Posterior vena cava (tissue), 2 donors: ENCODE results near the gene ARHGEF38. TPM values are rescaled to one million over a fixed set of nuclear protein-coding genes. Genes with fewer than 3 reads are reported as not detected.

ENCODE experiments used
- DNase-seq: peaks from one replicate; pipeline ENCODE4 v3.0.0-alpha.2; 2020; ENCODE audit warnings: low spot score
- intact Hi-C, 2 donors: fragments of 100-400 bp; cut with DNase I; formaldehyde crosslinking; loops; one replicate each; pipeline versions ENCODE4 v1.14.1 to v1.14.2; 2022 to 2023
- total RNA-seq, 2 donors: library from RNA; stranded (reverse); fragmentation: NEBNext Ultra II Directional; extraction: Animal tissue kit (Norgen Biotek cat#: 25700); gene quantifications; one replicate each; pipeline ENCODE4 v1.2.1, GENCODE V29; 2021
- donor health status: DM: yes; HTN: yes; CAD: no.
- donor health status: DM: yes; HTN: yes; CAD: no.

Gene ARHGEF38
- total RNA-seq, 2 donors from 2014 or later = not detected

DNA sequence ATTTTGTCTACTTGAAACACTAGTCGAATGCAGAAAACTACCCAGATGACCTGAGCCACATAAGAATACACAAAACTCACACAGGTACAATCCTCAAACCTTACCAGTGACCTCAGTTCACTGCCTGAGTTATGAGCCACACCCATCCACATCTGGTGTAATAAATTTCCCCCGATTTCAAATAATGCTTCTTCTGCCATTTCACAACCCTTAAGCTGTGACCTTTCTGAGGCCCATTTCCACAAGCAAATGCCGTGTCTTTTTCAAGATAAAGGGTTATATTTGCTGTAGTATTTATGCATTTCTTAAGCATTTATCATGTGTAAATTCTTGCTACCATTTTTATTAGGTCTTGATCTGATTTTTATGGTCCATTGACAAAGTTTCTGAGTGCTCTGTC, 1.8 kb upstream of the ARHGEF38 start:
- intact Hi-C loops = no loop called here
- DNase-seq = no peak

DNA sequence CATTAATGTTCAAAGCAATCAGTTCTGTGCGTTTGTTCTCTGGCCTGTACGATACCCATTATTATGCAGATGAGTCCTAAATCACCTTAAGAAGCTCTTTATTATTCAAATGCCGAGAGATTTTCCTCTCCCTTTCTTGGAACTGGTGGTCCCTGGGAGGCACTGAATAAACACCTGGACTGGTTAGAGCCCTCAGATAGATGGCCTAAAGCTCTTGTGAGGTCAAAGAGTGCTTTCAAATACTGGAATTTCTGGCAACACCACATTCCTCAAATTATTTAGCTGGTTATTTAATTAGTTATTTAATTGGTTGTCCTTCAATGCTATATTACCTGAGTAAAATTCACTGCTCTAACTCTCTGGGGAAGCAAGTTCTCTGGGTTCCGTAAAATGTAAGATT, 3.0 kb downstream of the ARHGEF38 start:
- DNase-seq = no peak
- intact Hi-C loops = no loop called here

DNA sequence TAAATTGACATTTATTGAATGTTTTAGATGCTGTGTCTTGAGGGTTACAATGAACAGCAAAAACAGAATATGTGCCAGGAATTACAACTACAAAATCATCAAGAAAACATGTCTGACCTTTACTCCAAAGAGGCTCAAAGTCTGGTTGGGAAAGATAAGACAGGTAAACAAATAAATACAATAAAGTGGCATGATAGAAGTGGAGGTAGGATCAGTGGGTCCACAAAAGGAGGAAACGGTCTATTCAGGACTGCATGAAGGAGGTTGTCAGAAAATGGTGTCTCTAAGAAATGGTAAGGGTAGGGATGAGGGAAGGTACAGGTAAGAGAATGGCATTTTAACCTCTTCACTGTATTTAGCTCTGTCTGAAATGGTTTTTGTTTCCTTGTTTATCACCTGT, 3.8 kb downstream of the ARHGEF38 start:
- intact Hi-C loops = no loop called here
- DNase-seq = no peak

DNA sequence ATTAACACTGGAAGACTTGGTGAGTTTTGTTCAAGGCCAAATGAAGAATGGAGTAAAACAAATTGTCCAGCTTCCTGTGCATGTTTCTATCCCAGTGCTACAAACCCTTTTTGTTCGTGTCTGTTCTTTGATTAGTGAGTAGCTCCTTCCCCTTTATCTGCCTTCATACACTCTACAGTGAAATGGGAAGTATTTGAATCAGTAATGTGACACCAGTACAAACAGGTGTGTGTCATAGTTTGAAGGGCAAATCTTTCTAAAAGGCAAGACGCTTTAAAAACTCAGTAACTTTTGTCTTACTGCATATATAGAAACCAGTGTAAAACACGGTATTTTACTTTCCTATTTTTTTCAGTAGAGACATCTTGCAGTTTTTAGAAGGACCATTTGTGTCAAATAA, 5.9 kb downstream of the ARHGEF38 start:
- intact Hi-C loops = no loop called here
- DNase-seq = no peak

DNA sequence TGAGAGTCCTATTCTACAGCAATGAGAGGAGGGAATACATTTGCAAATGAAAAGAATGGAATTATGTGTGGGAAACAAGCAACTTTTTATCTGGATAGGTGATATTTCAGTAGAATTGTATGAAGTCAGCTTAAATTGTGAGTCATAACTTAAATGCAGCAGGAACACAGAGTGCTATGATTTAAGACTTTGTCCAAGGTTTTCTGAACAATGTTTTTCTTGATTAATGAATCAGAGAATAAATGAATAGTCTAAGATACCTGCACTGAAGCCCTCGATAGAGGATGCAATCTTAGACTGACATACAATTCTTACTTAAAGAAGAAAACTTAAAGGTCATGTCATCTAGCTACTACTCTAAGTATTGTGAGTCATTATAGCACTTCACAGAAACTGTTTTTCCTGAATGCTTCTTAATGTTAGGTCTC, 8.0 kb downstream of the ARHGEF38 start:
- intact Hi-C loops = no loop called here
- DNase-seq = no peak

DNA sequence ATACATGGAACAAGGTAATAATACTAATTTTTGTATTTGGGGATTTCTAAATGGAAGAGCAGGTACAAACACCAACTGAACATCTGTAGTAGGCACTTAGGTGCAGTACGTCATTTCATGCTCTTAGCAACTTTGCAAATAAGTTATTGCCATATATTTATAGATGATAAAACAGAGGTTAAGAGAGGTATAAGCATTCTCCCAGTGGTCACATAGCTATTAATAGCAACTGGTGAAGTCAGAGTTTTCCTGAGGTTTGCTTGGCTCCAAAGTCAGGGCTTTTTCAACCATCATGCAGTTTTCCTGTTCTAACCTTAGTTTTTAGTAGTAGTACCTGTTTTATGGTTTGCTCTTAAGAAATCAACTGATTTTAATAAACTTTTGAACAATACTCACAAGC, 10.9 kb downstream of the ARHGEF38 start:
- DNase-seq = no peak
- intact Hi-C loops = no loop called here

DNA sequence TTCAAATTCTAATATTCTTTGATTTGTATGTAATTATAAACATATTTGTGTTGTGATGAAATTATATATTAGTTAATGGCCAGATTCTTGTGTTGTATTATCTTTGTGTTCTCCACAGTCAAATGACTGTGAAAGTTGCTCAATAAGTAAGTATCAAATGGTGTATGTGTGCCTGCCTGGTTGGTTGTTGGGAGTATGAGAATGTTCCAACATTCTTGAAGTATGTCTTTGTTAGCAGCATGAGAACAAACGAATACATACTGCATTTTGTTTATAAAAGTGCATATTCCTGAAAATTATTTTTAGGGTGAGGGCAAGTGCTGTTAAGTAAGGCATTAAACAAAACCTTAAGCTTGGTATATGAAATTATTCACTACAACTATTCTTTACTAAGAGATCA, 16.2 kb downstream of the ARHGEF38 start:
- no peak for DNase-seq
- intact Hi-C loops = no loop called here

DNA sequence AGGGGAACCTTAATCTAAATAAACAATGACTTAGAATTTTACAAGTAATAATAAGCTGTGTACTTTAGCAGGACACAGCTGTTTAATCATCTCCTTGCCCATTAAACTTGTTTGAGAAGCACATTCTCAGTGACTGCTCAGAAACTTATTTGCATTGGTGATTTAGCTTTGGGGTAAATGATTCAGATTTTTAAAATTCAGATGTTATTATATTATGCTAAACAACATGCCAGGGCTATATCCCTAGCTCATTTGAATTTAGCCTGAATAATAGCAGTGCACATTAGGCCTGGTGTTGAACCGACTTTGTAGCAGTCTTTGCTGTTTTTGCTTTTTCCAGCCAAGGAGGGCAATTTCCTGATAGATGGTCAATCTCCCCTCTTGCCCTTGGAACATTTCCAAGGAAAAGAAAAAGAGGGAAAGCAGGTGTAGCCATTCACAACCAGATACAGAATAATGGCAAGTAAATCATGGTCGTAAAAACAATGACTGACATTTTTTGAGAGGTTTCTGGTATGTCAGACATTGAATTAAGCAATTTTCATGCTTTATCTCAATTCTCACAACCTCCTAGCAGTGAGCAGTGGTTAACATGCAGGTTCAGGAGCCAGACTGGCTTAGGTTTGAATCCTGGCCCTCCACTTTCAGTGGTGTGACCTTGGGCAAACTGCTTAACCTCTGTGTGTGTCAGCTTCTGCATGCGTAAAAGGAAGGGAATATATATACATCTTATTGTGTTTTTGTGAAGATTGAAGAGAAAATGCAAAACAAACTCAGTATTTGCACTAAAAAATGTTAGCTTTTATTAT, 16.8 kb downstream of the ARHGEF38 start:
- intact Hi-C loops = no loop called here
- DNase-seq = no peak

DNA sequence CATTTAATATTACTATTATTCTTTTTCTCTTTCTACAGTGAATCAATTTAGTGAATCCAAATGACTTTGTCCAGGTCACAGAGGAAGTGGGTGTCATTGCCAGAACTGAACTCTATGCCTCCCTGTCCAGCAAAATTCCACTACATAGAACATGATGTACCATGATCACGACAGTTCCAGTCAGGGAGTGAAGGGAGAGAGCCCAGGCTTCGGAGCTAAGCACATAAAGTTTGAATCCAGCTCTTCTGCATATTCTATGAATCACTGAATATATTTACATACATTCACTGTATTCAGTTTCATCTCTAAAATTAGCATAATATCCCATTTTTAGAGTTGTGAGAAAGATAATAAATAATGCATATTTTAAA, 17.4 kb downstream of the ARHGEF38 start:
- intact Hi-C loops = no loop called here
- DNase-seq = no peak

DNA sequence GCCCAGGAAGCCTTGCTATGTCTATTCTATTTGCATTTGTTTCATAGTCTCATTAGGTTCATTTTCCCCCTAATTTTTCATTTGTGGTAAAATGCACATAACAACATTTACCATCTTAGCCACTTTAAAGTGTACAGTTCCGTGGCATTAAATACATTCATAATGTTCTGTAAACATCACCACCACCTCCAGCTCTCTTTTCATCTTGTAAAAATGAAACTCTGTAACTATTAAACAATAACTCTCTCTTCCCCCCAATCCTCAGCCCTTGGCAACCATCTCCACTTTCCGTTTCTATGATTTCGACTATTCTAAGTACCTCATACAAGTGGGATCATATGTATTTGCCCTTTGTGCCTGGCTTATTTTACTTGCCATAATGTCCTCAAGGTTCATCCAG, 19.9 kb downstream of the ARHGEF38 start:
- DNase-seq = no peak
- intact Hi-C loops = no loop called here

DNA sequence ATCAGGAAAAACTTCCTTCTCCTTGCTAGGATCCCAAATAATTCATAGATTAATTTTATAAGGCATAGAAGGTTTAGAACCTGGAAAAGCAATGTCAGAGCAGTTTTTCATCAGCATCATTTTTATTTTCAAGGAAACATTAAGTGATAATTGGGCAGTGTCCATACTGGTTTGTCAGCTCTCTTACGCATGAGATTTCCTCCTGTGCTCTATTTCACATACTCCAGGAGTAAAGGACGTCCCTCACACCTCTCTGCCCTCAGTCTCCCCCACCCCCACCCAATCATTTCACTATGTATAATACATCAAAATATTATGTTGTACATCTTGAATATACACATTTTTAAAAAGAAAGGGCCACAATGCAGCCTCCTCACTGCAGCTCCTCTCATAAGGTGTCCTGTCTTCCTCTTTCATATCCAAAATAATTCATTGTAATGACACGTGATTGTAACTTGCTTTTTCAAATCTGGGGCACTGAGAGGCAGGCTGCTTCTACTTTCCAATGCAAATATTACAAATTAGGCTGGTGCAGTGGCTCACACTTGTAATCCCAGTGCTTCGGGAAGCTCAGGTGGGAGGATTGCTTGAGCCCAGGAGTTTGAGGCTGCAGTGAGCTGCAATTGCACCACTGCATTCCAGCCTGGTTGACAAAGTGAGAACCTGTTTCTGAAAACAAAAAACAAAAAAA, 34.4 kb downstream of the ARHGEF38 start:
- intact Hi-C loops = no loop called here
- DNase-seq = no peak

DNA sequence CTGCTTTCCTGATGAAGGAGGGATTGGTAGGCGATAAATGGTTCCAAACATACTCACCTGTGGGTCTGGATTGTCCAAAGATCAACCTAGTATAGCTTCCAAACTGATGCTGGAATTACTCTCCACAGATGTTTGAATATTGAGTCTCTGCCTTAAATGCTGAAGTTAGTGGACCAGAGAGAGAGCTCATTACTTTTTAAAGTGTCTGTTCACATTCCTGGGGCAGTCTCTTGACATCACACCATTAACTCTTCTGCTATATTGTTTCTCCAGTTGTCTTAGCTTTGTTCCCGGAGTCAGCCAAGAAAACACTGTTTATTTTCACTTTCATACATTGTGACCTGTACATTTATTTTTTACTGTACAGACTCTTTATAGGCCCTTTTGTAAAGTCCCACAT, 35.4 kb downstream of the ARHGEF38 start:
- intact Hi-C loops = no loop called here
- DNase-seq = no peak

DNA sequence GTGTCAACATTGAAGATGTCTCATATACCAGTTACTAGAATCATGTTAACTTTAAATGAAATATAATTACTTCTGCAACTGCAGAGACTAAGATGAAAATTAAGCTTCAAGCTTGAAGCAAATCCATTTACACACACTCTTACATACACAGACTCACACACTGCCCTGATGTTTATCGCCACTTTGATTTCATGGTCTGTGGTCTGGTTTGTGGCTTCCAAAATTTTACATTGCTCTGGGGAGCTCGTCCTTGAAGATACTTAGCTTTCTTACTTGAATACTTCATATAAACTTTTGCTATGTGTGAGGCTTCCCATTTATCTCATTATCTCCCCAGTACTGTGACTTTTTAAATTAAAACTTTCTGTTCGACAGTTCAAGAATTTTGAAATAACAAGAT, 35.8 kb downstream of the ARHGEF38 start:
- intact Hi-C loops = no loop called here
- no peak for DNase-seq

DNA sequence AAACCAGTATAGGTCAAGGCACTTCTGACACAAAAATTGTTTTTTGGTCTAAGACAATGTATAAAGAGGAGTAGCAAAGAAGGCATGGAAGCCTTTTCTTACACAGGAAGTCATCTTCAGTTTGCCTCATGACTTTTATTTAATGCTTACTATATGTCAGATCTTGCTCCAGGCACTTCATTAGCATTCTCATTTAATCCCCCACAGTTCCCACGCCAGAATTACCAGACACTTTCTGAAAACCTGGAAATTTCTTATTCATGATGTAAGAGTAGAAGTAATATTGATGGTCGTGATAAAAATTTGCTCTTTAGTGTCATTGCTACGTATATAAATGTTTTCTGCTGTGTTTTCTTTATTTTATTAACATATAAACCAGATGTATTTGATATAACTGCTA, 39.2 kb downstream of the ARHGEF38 start:
- intact Hi-C loops = no loop called here

DNA sequence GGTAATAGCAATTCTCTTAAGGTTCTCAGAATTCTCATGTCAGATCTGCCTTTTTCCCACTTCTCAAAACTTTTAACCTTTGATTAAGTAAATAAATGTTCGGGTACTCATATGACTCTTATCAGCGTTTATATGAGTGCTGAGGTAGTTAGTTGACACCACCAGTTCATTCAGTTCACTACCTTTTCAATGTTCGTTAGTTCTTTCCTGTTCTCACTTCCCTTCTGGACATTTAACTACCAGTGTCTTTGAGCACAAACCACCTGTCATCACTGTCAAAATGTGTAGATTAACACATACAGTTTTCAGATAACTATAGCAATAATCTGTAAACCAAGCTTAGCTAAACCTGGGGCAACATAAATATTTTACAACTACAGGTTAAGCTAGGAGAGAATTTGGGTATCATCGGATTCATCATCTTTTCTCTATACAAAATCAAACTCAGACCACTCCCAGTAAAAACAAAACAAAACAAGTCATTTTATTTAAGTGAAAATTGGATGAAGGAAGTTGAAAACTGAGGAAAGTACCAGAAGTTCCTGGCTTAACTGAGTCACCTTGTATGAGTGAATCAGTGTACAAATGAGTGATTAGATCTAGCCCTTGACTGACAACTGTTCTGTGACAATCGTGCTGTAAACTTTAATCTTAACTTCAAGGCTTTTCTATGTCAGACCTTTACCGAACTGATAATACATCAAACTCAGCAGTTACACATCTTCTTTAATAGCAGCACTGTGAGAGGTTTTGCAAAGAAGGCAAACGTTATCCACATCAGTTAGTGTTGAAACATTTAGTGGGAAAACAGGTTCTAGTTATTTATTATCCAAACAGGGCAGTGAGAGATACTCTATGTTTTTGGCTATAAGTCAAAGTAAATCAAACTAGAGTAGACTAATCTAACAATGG, 41.9 kb downstream of the ARHGEF38 start:
- intact Hi-C loops = no loop called here
- DNase-seq = no peak

More for the DNA sequence above, 39.2 kb downstream of the ARHGEF38 start:
- no peak for DNase-seq

DNA sequence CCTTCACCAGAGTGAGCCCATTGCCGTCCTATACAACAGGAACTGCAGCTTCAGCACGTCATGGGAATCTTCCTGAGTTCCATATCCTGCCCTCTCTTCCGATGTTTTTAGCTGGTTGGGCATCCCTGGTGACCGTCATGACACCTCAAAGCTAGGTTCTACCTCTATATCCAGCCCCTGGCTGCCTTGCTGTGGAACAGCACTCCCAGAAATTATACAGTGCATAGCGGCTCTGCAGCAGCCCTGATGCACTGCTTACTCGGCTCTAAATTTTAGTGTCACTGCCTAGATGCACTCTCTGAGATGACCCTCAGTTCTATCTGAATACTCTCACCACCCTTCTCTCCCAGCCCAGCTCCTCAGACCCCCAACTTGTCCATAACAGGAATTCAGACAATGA, 44.3 kb downstream of the ARHGEF38 start:
- intact Hi-C loops = no loop called here

DNA sequence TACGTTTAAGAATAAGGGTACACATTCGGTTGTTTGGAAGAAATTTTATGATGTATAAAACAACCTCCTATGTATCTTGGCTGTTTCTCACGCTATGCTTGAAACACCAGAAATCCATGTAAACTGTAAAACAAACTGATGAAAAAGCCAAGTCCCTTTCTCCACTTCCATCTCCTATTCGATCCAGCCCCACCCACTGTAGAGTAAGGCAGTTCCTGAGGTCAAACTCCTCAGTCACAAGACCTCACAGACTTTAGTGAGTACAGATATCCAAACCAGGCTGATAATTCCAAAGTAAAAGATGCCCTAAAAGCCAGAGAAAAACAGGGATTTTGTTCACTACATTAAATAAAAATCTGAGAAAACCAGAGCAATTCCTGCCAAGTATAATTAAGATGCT, 45.6 kb downstream of the ARHGEF38 start:
- DNase-seq = no peak
- intact Hi-C loops = no loop called here

More for the DNA sequence above, 44.3 kb downstream of the ARHGEF38 start:
- no peak for DNase-seq

DNA sequence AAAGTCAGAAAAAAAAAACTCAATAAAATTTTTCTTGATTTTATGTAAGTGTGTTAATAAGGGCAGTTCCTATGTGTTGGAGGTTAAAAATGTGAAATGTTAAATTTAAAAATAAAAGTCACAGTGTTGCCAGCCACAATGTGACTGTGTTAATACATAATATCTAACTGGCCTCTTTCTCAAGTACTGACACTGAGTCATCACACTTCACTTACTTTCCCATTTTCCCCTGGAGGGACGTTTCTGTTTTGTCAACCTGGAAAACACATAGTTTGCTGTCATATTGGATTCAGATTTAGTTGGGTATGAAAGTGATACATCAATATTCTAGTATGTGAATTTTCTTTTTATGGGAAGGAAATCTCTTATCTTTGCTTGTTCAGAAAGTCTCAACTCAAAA, 46.4 kb downstream of the ARHGEF38 start:
- intact Hi-C loops = no loop called here
- no peak for DNase-seq

DNA sequence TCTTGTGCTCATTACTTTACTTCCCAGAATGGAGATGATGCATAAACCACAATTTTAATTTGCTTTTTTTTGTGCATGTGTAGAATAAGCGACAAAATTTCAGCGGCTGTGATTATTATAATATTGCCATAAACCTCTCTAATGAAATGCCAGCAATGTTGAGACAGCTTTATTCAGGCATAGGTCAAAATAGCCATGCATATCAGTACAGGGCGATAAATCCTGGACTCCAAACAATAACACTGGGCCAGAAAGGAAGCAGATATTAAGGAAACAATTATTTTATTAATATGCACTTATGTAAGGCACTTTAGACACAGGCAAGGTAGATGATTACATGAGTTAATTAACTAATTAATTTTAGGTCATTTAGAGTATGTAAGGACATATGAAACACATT, 47.1 kb downstream of the ARHGEF38 start:
- intact Hi-C loops = no loop called here

More for the DNA sequence above, 47.1 kb downstream of the ARHGEF38 start:
- DNase-seq = no peak
